IMR-90 (cell line): ENCODE data around the gene LIPK. TPM values are rescaled to one million over a fixed set of nuclear protein-coding genes. Genes with fewer than 3 reads are reported as not detected.

Experiments
- ATAC-seq: fragments of 200-7000 bp; cut with Tn5 transposase; 2 replicates; pipeline ENCODE4 v1.9.1; 2020; ENCODE audit warnings: low read depth, mild to moderate bottlenecking, moderate library complexity
- BruUV-seq: library from RNA; stranded (reverse); fragments of 400-500 nt; replicated peaks from 2 replicates; lab custom pipeline; 2021; lab: Mats Ljungman, UMichigan
- CTCF ChIA-PET: fragments of 300-600 bp; formaldehyde crosslinking; extraction: SDS; loops from one replicate; lab custom pipeline; 2021; ENCODE audit warnings: antibody characterized with exemption; lab: Yijun Ruan, JAX
- POLR2A ChIA-PET: fragments of 300-600 bp; sonication (Branson Sonifier 250); formaldehyde crosslinking; loops from one replicate; lab custom pipeline; 2022; ENCODE audit warnings: antibody characterized with exemption; ENCODE audit not compliant: unreplicated experiment; lab: Charles Lee
- DNase-seq: peaks from one replicate; pipeline ENCODE4 v3.0.0; 2013
- H2AFZ ChIP-seq: replicated peaks from 2 replicates; pipeline ENCODE3; 2013; ENCODE audit warnings: low read length, mild to moderate bottlenecking; ENCODE audit not compliant: poor library complexity
- H2AK5ac ChIP-seq: 2 replicates; pipeline ENCODE4 v1.6.1; 2013; ENCODE audit warnings: low read depth, low read length, inconsistent platforms
- H2AK9ac ChIP-seq: replicated peaks from 2 replicates; pipeline ENCODE3; 2013; ENCODE audit warnings: mild to moderate bottlenecking, low read depth, low read length, moderate library complexity; ENCODE audit not compliant: poor library complexity
- H2BK120ac ChIP-seq: 2 replicates; pipeline ENCODE4 v1.6.1; 2013; ENCODE audit warnings: low read depth, low read length, inconsistent platforms
- H2BK15ac ChIP-seq: 3 replicates; pipeline ENCODE4 v1.6.1; 2013; ENCODE audit warnings: low read depth, low read length, inconsistent platforms
- H2BK20ac ChIP-seq: 2 replicates; pipeline ENCODE4 v1.6.1; 2013; ENCODE audit warnings: low read depth, mild to moderate bottlenecking, inconsistent platforms, low read length, moderate library complexity
- H2BK5ac ChIP-seq: 2 replicates; pipeline ENCODE4 v1.6.1; 2013; ENCODE audit warnings: mild to moderate bottlenecking, low read depth, low read length, inconsistent platforms; ENCODE audit not compliant: poor library complexity, severe bottlenecking
- H3K14ac ChIP-seq: replicated peaks from 2 replicates; pipeline ENCODE4 v1.6.1; 2013; ENCODE audit warnings: low read depth, low read length, inconsistent platforms
- H3K18ac ChIP-seq: 2 replicates; pipeline ENCODE4 v1.6.1; 2013; ENCODE audit warnings: low read depth, low read length, control low read depth
- H3K23ac ChIP-seq: 2 replicates; pipeline ENCODE4 v1.6.1; 2013; ENCODE audit warnings: low read depth, low read length, inconsistent platforms
- H3K27ac ChIP-seq: 2 replicates; pipeline ENCODE4 v1.5.1; 2013; ENCODE audit warnings: mild to moderate bottlenecking, control low read depth, low read length; ENCODE audit not compliant: insufficient read depth
- H3K27me3 ChIP-seq: 2 replicates; pipeline ENCODE4 v1.6.1; 2013; ENCODE audit warnings: low read length; ENCODE audit not compliant: control insufficient read depth, insufficient read depth
- H3K36me3 ChIP-seq: 2 replicates; pipeline ENCODE4 v1.6.1; 2013; ENCODE audit warnings: low read length, mixed read lengths; ENCODE audit not compliant: control insufficient read depth, insufficient read depth
- H3K4ac ChIP-seq: 2 replicates; pipeline ENCODE4 v1.6.1; 2013; ENCODE audit warnings: low read depth, low read length, inconsistent platforms
- H3K4me1 ChIP-seq: 2 replicates; pipeline ENCODE4 v1.6.1; 2013; ENCODE audit warnings: low read length, mixed read lengths; ENCODE audit not compliant: control insufficient read depth, insufficient read depth
- H3K4me2 ChIP-seq: 2 replicates; pipeline ENCODE4 v1.6.1; 2013; ENCODE audit warnings: low read depth, mild to moderate bottlenecking, control low read depth, low read length, moderate library complexity
- H3K4me3 ChIP-seq: 2 replicates; pipeline ENCODE4 v1.5.1; 2013; ENCODE audit warnings: low read depth, mild to moderate bottlenecking, control low read depth, low read length, moderate library complexity; ENCODE audit not compliant: insufficient read depth
- H3K56ac ChIP-seq: 2 replicates; pipeline ENCODE4 v1.6.1; 2013; ENCODE audit warnings: low read length, inconsistent platforms; ENCODE audit not compliant: insufficient read depth; ENCODE audit errors: extremely low read depth
- H3K79me1 ChIP-seq, 2 experiments: 2 replicates each; pipeline ENCODE4 v1.6.1; 2013; ENCODE audit warnings: low read length in 2 of 2, inconsistent platforms in 1 of 2, low read depth in 1 of 2
- H3K9ac ChIP-seq: 2 replicates; pipeline ENCODE4 v1.6.1; 2013; ENCODE audit warnings: low read depth, low read length, control low read depth
- H3K9me1 ChIP-seq: 2 replicates; pipeline ENCODE4 v1.6.1; 2013; ENCODE audit warnings: low read length, inconsistent platforms; ENCODE audit not compliant: insufficient read depth
- H3K9me3 ChIP-seq: 2 replicates; pipeline ENCODE4 v1.6.1; 2013; ENCODE audit warnings: low read length; ENCODE audit not compliant: control insufficient read depth, insufficient read depth
- H4K20me1 ChIP-seq: 2 replicates; pipeline ENCODE4 v1.6.1; 2013; ENCODE audit warnings: low read length, inconsistent platforms; ENCODE audit not compliant: insufficient read depth
- H4K5ac ChIP-seq: 2 replicates; pipeline ENCODE4 v1.6.1; 2013; ENCODE audit warnings: mild to moderate bottlenecking, low read depth, low read length, control low read depth
- H4K8ac ChIP-seq, 2 experiments: 2 replicates each; pipeline ENCODE4 v1.6.1; 2013; ENCODE audit warnings: low read depth in 2 of 2, low read length in 2 of 2, control low read depth in 1 of 2, inconsistent platforms in 1 of 2
- H4K91ac ChIP-seq: 2 replicates; pipeline ENCODE4 v1.6.1; 2013; ENCODE audit warnings: low read depth, low read length, inconsistent platforms; ENCODE audit not compliant: insufficient read depth
- MXI1 ChIP-seq: IDR thresholded peaks from 2 replicates; pipeline ENCODE4 v1.6.1; 2012; ENCODE audit warnings: low read depth, mild to moderate bottlenecking, low read length, moderate library complexity, borderline replicate concordance
- SMC3 ChIP-seq: fragments of 150-350 bp; IDR thresholded peaks from 2 replicates; pipeline ENCODE4 v1.6.1; 2016; ENCODE audit warnings: low read depth, mild to moderate bottlenecking, antibody characterized with exemption, low read length, moderate library complexity
- WGBS, 2 experiments: methylation state at CpG; one replicate each; pipeline versions ENCODE4 v1.1.5 to v1.1.7; 2013; ENCODE audit warnings: missing lambda C conversion rate in 2 of 2; ENCODE audit not compliant: insufficient read length in 1 of 2; ENCODE audit errors: extremely low coverage in 2 of 2; 5-methylcytosine and 5-hydroxymethylcytosine counted together
- dilution Hi-C: fragments of 300-500 bp; cut with HindIII; formaldehyde crosslinking; loops from one replicate; pipeline ENCODE4 v1.14.3; 2018; ENCODE audit warnings: low sequenced_read_pairs; ENCODE audit not compliant: unreplicated experiment
- in situ Hi-C: fragments of 300-500 bp; cut with MboI; formaldehyde crosslinking; loops from 3 replicates; pipeline ENCODE4 v1.14.3; 2019; ENCODE audit warnings: low sequenced_read_pairs, inconsistent platforms, mixed read lengths
- intact Hi-C: fragments of 100-400 bp; cut with micrococcal nuclease; formaldehyde crosslinking; loops from 2 replicates; pipeline ENCODE4 v1.10.0; 2022
- polyA plus RNA-seq, 3 experiments: library from polyadenylated mRNA; depleted of rRNA; stranded (reverse); fragments of >200 nt; gene quantifications; 2 replicates each; pipeline ENCODE4 v1.2.3, GENCODE V29; 2012; ENCODE audit warnings: low replicate concordance in 1 of 3
- total RNA-seq: library from RNA; depleted of rRNA; stranded (reverse); fragments of >200 nt; gene quantifications from 2 replicates; pipeline ENCODE4 v1.2.3, GENCODE V29; 2012

The LIPK gene
- total and polyA plus RNA-seq, 2 of the 4 experiments (the other 2 are of a cell fraction), result not detected

GRCh38 chr10:88670497-88670896 lies 35.6 kb upstream of the LIPK start:
- no peaks in the 10 kb centered on the region; the same call in 1 of the 2 replicates for H3K27me3 ChIP-seq
- no peak overlapping the region for H3K56ac ChIP-seq
- in situ Hi-C loops (no loop called here), dilution Hi-C loops (no loop called here), intact Hi-C loops (no loop called here)
- H2BK15ac ChIP-seq, result no peak overlapping the region
- H2BK5ac ChIP-seq, result no peak overlapping the region
- CTCF ChIA-PET, result interaction anchor here (0.6 kb wide), 1 partner anchor 87 kb away, joined by 5 read pairs; no protein-coding TSS in a partner anchor
- no peak overlapping the region for H3K18ac ChIP-seq
- H2AFZ ChIP-seq, result no peak overlapping the region
- no peak overlapping the region for H2BK120ac ChIP-seq
- H2AK9ac ChIP-seq, result no peak overlapping the region
- 0 out of 2 replicates have a peak overlapping the region, but pooled peaks have one; percentile 29 for H3K14ac ChIP-seq
- POLR2A ChIA-PET, result no interaction called here
- no peak overlapping the region for H3K27ac ChIP-seq
- no peak overlapping the region for H3K4me2 ChIP-seq
- H3K23ac ChIP-seq, result no peak overlapping the region
- no peak for DNase-seq
- H3K4ac ChIP-seq, result no peak overlapping the region
- H4K8ac ChIP-seq, result no peak overlapping the region
- no peaks in the 10 kb centered on the region for H3K79me1 ChIP-seq
- no peak overlapping the region for H2BK20ac ChIP-seq
- no peak for ATAC-seq
- H4K20me1 ChIP-seq, result no peaks in the 10 kb centered on the region
- H4K5ac ChIP-seq, result no peak overlapping the region
- WGBS, 2 experiments, result no CpG with 5 or more reads among the region's 2 CpGs
- TF ChIP-seq MXI1 (no peak), SMC3 (no peak)
- no peak overlapping the region for H3K4me3 ChIP-seq
- no peak overlapping the region for H2AK5ac ChIP-seq
- BruUV-seq, result no TSS peak
- no peak overlapping the region for H4K91ac ChIP-seq
- H3K9ac ChIP-seq, result no peak overlapping the region
- no peaks in the 10 kb centered on the region for H3K36me3 ChIP-seq
- no peaks in the 10 kb centered on the region for H3K9me1 ChIP-seq
- no peaks in the 10 kb centered on the region; the same call in 1 of the 2 replicates for H3K4me1 ChIP-seq
- no peaks in the 10 kb centered on the region for H3K9me3 ChIP-seq
